SIG-M5 treated with dmso at 0.1 percent for 504 hours (cell line): Measurements from ENCODE around the gene PDGFA.

Experiments used
- DNase-seq: peaks from one replicate; lab custom pipeline; 2025; ENCODE audit not compliant: unreplicated experiment; lab: John Stamatoyannopoulos, UW

The PDGFA gene

GRCh38 chr7:491958-492713 is 27.5 kb downstream of the PDGFA start:
- no peak for DNase-seq

- DNase-seq: no peak
Measured at GRCh38 chr7:491292-491957, 28.2 kb downstream of the PDGFA start.

- DNase-seq: no peak
Measured at GRCh38 chr7:490461-491291, 29.0 kb downstream of the PDGFA start.

- DNase-seq: no peak
Measured at GRCh38 chr7:489876-490275, 29.8 kb downstream of the PDGFA start.

GRCh38 chr7:486216-486743 is 33.4 kb downstream of the PDGFA start:
- no peak for DNase-seq

- no peak for DNase-seq
Measured at GRCh38 chr7:485188-486081, 34.2 kb downstream of the PDGFA start.

GRCh38 chr7:484356-485101 is 35.1 kb downstream of the PDGFA start:
- DNase-seq: no peak

GRCh38 chr7:483656-484355 is 35.8 kb downstream of the PDGFA start:
- no peak for DNase-seq

GRCh38 chr7:482521-483083 is 37.0 kb downstream of the PDGFA start:
- no peak for DNase-seq

GRCh38 chr7:481219-481930 is 38.3 kb downstream of the PDGFA start:
- no peak for DNase-seq

GRCh38 chr7:480531-481218 is 39.0 kb downstream of the PDGFA start:
- DNase-seq: no peak

- DNase-seq: no peak
Measured at GRCh38 chr7:479948-480499, 39.6 kb downstream of the PDGFA start.

- DNase-seq: no peak
Measured at GRCh38 chr7:479115-479947, 40.3 kb downstream of the PDGFA start.

- no peak for DNase-seq
Measured at GRCh38 chr7:477626-478220, 41.9 kb downstream of the PDGFA start.

GRCh38 chr7:476736-477360 is 42.8 kb downstream of the PDGFA start:
- DNase-seq: no peak
